Natural killer cell (primary cell): Measurements from ENCODE around the gene CCDC154. TPM values are rescaled to one million over a fixed set of nuclear protein-coding genes. Genes with fewer than 3 reads are reported as not detected.
"Not testable (repeated sequence)": the region's sequence is repeated elsewhere in the genome, so short reads cannot be mapped to it uniquely, and the experiment has no call there.

ENCODE experiments used
- ATAC-seq, 3 donors: fragments of 150-1000 bp in 2 of 3; fragments of 200-7000 bp in 1 of 3; cut with Tn5 transposase; 1 replicate in 1 of 3; 2 replicates in 2 of 3; pipeline ENCODE4 v1.10.0; 2021; ENCODE audit warnings: mild to moderate bottlenecking in 2 of 3, moderate library complexity in 2 of 3
- DNase-seq, 2 donors: peaks; one replicate each; pipeline versions ENCODE4 v3.0.0 to v3.0.0-alpha.2; 2013 to 2021; ENCODE audit warnings: mixed read lengths in 1 of 2
- H3K27ac ChIP-seq: one replicate; pipeline ENCODE4 v1.5.1; 2013; ENCODE audit warnings: mild to moderate bottlenecking, low read length
- H3K27me3 ChIP-seq: one replicate; pipeline ENCODE4 v1.6.1; 2013; ENCODE audit warnings: low read length; ENCODE audit not compliant: control insufficient read depth, insufficient read depth
- H3K36me3 ChIP-seq: one replicate; pipeline ENCODE4 v1.6.1; 2013; ENCODE audit warnings: low read length; ENCODE audit not compliant: control insufficient read depth, insufficient read depth
- H3K4me1 ChIP-seq: one replicate; pipeline ENCODE4 v1.6.1; 2013; ENCODE audit warnings: low read length; ENCODE audit not compliant: control insufficient read depth, insufficient read depth
- H3K4me3 ChIP-seq: one replicate; pipeline ENCODE4 v1.5.1; 2013; ENCODE audit warnings: low read length
- H3K9me3 ChIP-seq: one replicate; pipeline ENCODE4 v1.6.1; 2013; ENCODE audit warnings: low read length; ENCODE audit not compliant: control insufficient read depth, insufficient read depth
- H3K27ac Mint-ChIP-seq, 2 donors: one replicate each; pipeline ENCODE4 v1.8.0; 2022; ENCODE audit warnings: mild to moderate bottlenecking in 2 of 2, mixed read lengths in 2 of 2, moderate library complexity in 1 of 2
- H3K27me3 Mint-ChIP-seq, 2 donors: one replicate each; pipeline ENCODE4 v1.8.0; 2022; ENCODE audit warnings: low read depth in 2 of 2, mixed read lengths in 2 of 2
- H3K36me3 Mint-ChIP-seq: one replicate; pipeline ENCODE4 v1.8.0; 2022; ENCODE audit warnings: mixed read lengths
- H3K4me1 Mint-ChIP-seq, 2 donors: one replicate each; pipeline ENCODE4 v1.8.0; 2022; ENCODE audit warnings: mixed read lengths in 2 of 2
- H3K4me3 Mint-ChIP-seq: one replicate; pipeline ENCODE4 v1.8.0; 2022; ENCODE audit warnings: mild to moderate bottlenecking, moderate library complexity, mixed read lengths
- H3K9me3 Mint-ChIP-seq, 2 donors: one replicate each; pipeline ENCODE4 v1.8.0; 2022; ENCODE audit warnings: mixed read lengths in 2 of 2
- CTCF ChIP-seq: fragments of 200-600 bp; IDR thresholded peaks from one replicate; pipeline ENCODE4 v1.8.0; 2022; ENCODE audit warnings: antibody characterized with exemption
- WGBS: methylation state at CpG from one replicate; pipeline ENCODE4 v1.1.7; 2013; ENCODE audit warnings: missing lambda C conversion rate; ENCODE audit not compliant: insufficient coverage; 5-methylcytosine and 5-hydroxymethylcytosine counted together
- intact Hi-C: fragments of 100-400 bp; cut with micrococcal nuclease; formaldehyde crosslinking; loops from one replicate; pipeline ENCODE4 v1.14.2; 2022
- total RNA-seq, 4 donors: library from RNA; stranded (reverse); fragments of 120-200 nt in 1 of 4; gene quantifications; one replicate each; pipeline versions ENCODE4 v1.2.3 to v1.2.4, GENCODE V29; 2013 to 2022

The CCDC154 gene
- total RNA-seq, 3 donors from 2014 or later (not counting 1 experiment from before 2014, with no cell fraction given): 0.88 to 1.8 (median 1.6) TPM

- H3K9me3 Mint-ChIP-seq: no peaks in the 10 kb centered on the region
- H3K4me3 Mint-ChIP-seq: no peak overlapping the region
- peak overlapping the region in 1 of 2 donors; percentile 79 for H3K27ac Mint-ChIP-seq
- no peaks in the 10 kb centered on the region for H3K27me3 ChIP-seq
- ATAC-seq (no peak), DNase-seq (no peak)
- H3K36me3 ChIP-seq: no peaks in the 10 kb centered on the region
- H3K4me1 Mint-ChIP-seq: peaks cover 15 to 48% of the 10 kb centered on the region in 2 donors
- intact Hi-C loops: no loop called here
- H3K36me3 Mint-ChIP-seq: no peaks in the 10 kb centered on the region
- WGBS: 67% methylated on average over 14 of the region's 14 CpGs
- H3K9me3 ChIP-seq: no peaks in the 10 kb centered on the region
- peak overlapping the region; percentile 66 for H3K27ac ChIP-seq
- no peak for TF ChIP-seq CTCF
- peaks cover 41% of the 10 kb centered on the region for H3K4me1 ChIP-seq
- no peaks in the 10 kb centered on the region for H3K27me3 Mint-ChIP-seq
- no peak overlapping the region for H3K4me3 ChIP-seq
Measured at GRCh38 chr16:1470481-1471251, 26.3 kb upstream of the CCDC154 start.

- H3K27ac Mint-ChIP-seq: peak overlapping the region in 1 of 2 donors; percentile 79
- DNase-seq (no peak), ATAC-seq (peak in 2 of 3 donors; percentile 29 to 45)
- H3K27me3 Mint-ChIP-seq: no peaks in the 10 kb centered on the region
- H3K9me3 ChIP-seq: no peaks in the 10 kb centered on the region
- H3K4me3 ChIP-seq: no peak overlapping the region
- 73% methylated on average over 20 of the region's 20 CpGs for WGBS
- H3K27ac ChIP-seq: peak overlapping the region; percentile 66
- peaks cover 15 to 42% of the 10 kb centered on the region in 2 donors for H3K4me1 Mint-ChIP-seq
- no peak for TF ChIP-seq CTCF
- no peaks in the 10 kb centered on the region for H3K36me3 Mint-ChIP-seq
- no peaks in the 10 kb centered on the region for H3K36me3 ChIP-seq
- H3K9me3 Mint-ChIP-seq: no peaks in the 10 kb centered on the region
- intact Hi-C loops: no loop called here
- H3K4me1 ChIP-seq: peaks cover 36% of the 10 kb centered on the region
- no peaks in the 10 kb centered on the region for H3K27me3 ChIP-seq
- peak overlapping the region; percentile 38 for H3K4me3 Mint-ChIP-seq
Measured at GRCh38 chr16:1469693-1470201, 25.4 kb upstream of the CCDC154 start.

GRCh38 chr16:1469141-1469540, 24.8 kb upstream of the CCDC154 start:
- peaks cover 15 to 42% of the 10 kb centered on the region in 2 donors for H3K4me1 Mint-ChIP-seq
- H3K9me3 Mint-ChIP-seq, DNase-seq, H3K9me3 ChIP-seq, H3K27ac Mint-ChIP-seq, H3K4me3 ChIP-seq, H3K36me3 ChIP-seq, H3K36me3 Mint-ChIP-seq, H3K27me3 ChIP-seq, H3K4me3 Mint-ChIP-seq, H3K27me3 Mint-ChIP-seq, intact Hi-C loops, ATAC-seq: not testable (repeated sequence)
- Histone ChIP-seq H3K4me1 (peaks cover 33% of the 10 kb centered on the region), H3K27ac (peak overlapping the region; percentile 66)
- WGBS: 96% methylated on average over 4 of the region's 5 CpGs

- Mint-ChIP-seq H3K4me1 (peaks cover 15 to 42% of the 10 kb centered on the region in 2 donors), H3K27me3 (no peaks in the 10 kb centered on the region), H3K27ac (no peak overlapping the region), H3K4me3 (no peak overlapping the region), H3K36me3 (no peaks in the 10 kb centered on the region), H3K9me3 (no peaks in the 10 kb centered on the region)
- ATAC-seq: no peak
- H3K27me3 ChIP-seq: no peaks in the 10 kb centered on the region
- peaks cover 2% of the 10 kb centered on the region for H3K36me3 ChIP-seq
- no peak overlapping the region for H3K27ac ChIP-seq
- no peak for TF ChIP-seq CTCF
- intact Hi-C loops: no loop called here
- H3K4me3 ChIP-seq: no peak overlapping the region
- DNase-seq: no peak
- H3K9me3 ChIP-seq: no peaks in the 10 kb centered on the region
- peaks cover 27% of the 10 kb centered on the region for H3K4me1 ChIP-seq
- WGBS: 93% methylated on average over 22 of the region's 22 CpGs
Measured at GRCh38 chr16:1468426-1468810, 24.1 kb upstream of the CCDC154 start.
